GM21723 (cell line): Measurements from ENCODE around the gene GLG1.
"Not testable (repeated sequence)": the region's sequence is repeated elsewhere in the genome, so short reads cannot be mapped to it uniquely, and the experiment has no call there.

Source experiments
- ATAC-seq: cut with Tn5 transposase; IDR thresholded peaks from one replicate; pipeline ENCODE4 v1.9.1; 2021; ENCODE audit warnings: mild to moderate bottlenecking, moderate library complexity; ENCODE audit not compliant: unreplicated experiment

The GLG1 gene

GRCh38 chr16:74450967-74451760 is 155.8 kb downstream of the GLG1 start:
- no peak for ATAC-seq

- no peak for ATAC-seq
Measured at GRCh38 chr16:74450236-74450635, 156.7 kb downstream of the GLG1 start.

GRCh38 chr16:74449470-74449869 is 157.4 kb downstream of the GLG1 start:
- no peak for ATAC-seq

GRCh38 chr16:74448990-74449389 is 157.9 kb downstream of the GLG1 start:
- no peak for ATAC-seq

- no peak for ATAC-seq
Measured at GRCh38 chr16:74447578-74447977, 159.3 kb downstream of the GLG1 start.

- ATAC-seq: no peak
Measured at GRCh38 chr16:74446866-74447265, 160.0 kb downstream of the GLG1 start.

GRCh38 chr16:74443624-74444346 is 163.1 kb downstream of the GLG1 start:
- not testable (repeated sequence) for ATAC-seq

- no peak for ATAC-seq
Measured at GRCh38 chr16:74439685-74440084, 167.2 kb downstream of the GLG1 start.

- no peak for ATAC-seq
Measured at GRCh38 chr16:74438492-74438979, 168.4 kb downstream of the GLG1 start.

- ATAC-seq: no peak
Measured at GRCh38 chr16:74431516-74431915, 175.4 kb downstream of the GLG1 start.

GRCh38 chr16:74430036-74430712 is 176.7 kb downstream of the GLG1 start:
- not testable (repeated sequence) for ATAC-seq

GRCh38 chr16:74428493-74428892 is 178.4 kb downstream of the GLG1 start:
- not testable (repeated sequence) for ATAC-seq

GRCh38 chr16:74425751-74426150 is 181.2 kb downstream of the GLG1 start:
- not testable (repeated sequence) for ATAC-seq

GRCh38 chr16:74423721-74424120 is 183.2 kb downstream of the GLG1 start:
- ATAC-seq: not testable (repeated sequence)

GRCh38 chr16:74422086-74422485 is 184.8 kb downstream of the GLG1 start:
- not testable (repeated sequence) for ATAC-seq

GRCh38 chr16:74421482-74421785 is 185.5 kb downstream of the GLG1 start:
- ATAC-seq: not testable (repeated sequence)

GRCh38 chr16:74420612-74421481 is 186.1 kb downstream of the GLG1 start, which contains the start of gene CLEC18B:
CLEC18B (minus strand) TSS chr16:74421478; CDS start chr16:74421270, 208 bp downstream.
- not testable (repeated sequence) for ATAC-seq

GRCh38 chr16:74419811-74420210 is 187.1 kb downstream of the GLG1 start:
- ATAC-seq: not testable (repeated sequence)

- not testable (repeated sequence) for ATAC-seq
Measured at GRCh38 chr16:74417897-74418296, 189.0 kb downstream of the GLG1 start.

GRCh38 chr16:74413920-74414319 is 193.0 kb downstream of the GLG1 start:
- ATAC-seq: not testable (repeated sequence)
